HUES6 (cell line): ENCODE data around the gene PPFIBP2.

Experiments used
- H3K27ac ChIP-seq: 2 replicates; pipeline ENCODE4 v1.7.0; 2013; ENCODE audit warnings: low read depth, mild to moderate bottlenecking, low read length, inconsistent platforms
- H3K27me3 ChIP-seq: 2 replicates; pipeline ENCODE4 v1.6.1; 2013; ENCODE audit warnings: low read length; ENCODE audit not compliant: control insufficient read depth, insufficient read depth
- H3K36me3 ChIP-seq: 2 replicates; pipeline ENCODE4 v1.6.1; 2013; ENCODE audit warnings: low read length; ENCODE audit not compliant: control insufficient read depth, insufficient read depth
- H3K4me1 ChIP-seq: 2 replicates; pipeline ENCODE4 v1.6.1; 2013; ENCODE audit warnings: low read length; ENCODE audit not compliant: control insufficient read depth, insufficient read depth
- H3K4me3 ChIP-seq: 2 replicates; pipeline ENCODE4 v1.5.1; 2013; ENCODE audit warnings: low read depth, low read length
- H3K9ac ChIP-seq: one replicate; pipeline ENCODE4 v1.6.1; 2013; ENCODE audit warnings: mild to moderate bottlenecking, low read length
- H3K9me3 ChIP-seq: 2 replicates; pipeline ENCODE4 v1.6.1; 2013; ENCODE audit warnings: low read depth, low read length; ENCODE audit not compliant: control insufficient read depth, insufficient read depth

The PPFIBP2 gene

DNA sequence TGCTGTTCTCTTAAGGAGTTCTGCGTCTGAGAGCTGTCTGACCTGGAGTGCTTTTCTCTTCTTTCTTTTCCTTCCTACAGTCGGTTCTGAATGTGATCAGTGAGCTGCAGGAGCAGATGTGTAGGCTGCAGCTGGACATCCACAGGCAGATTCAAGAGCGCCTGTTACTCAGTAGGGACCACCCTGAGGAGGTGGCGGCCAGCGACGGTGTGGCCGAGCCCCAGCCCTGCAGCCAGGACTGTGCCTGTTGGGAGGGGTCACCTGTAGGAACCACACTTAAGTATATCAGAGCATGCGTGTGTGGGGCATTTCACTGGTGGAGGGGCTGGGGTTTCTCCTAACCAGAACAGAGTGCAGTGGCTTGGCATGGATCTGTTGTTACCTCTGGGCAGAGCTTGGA, 103.2 kb downstream of the PPFIBP2 start:
- Histone ChIP-seq H3K4me1 (peaks cover 35% of the 10 kb centered on the region), H3K4me3 (no peak overlapping the region), H3K9me3 (no peaks in the 10 kb centered on the region)

DNA sequence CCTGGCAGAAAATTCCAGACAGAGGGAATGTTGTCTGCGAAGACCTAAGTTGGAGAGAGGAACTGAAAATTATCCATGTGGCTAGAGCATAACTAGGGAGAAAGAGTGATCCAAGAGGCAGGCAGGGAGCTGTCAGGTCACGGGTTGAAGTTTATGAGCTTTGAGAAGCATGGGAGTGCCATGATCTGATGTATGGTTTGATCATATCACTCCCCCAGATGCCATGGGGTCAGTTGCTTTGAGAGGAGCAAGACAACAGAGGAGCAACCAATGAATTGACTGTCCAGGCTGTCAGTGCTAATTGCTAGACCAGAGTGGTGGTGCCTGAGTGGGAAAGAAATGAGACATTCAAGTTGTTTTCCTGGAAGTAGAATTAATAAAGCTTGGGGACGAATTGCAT, 105.5 kb downstream of the PPFIBP2 start:
- Histone ChIP-seq H3K36me3 (no peaks in the 10 kb centered on the region), H3K4me1 (peaks cover 23% of the 10 kb centered on the region), H3K27me3 (no peaks in the 10 kb centered on the region), H3K27ac (no peak overlapping the region), H3K9ac (no peak overlapping the region), H3K4me3 (no peak overlapping the region), H3K9me3 (no peaks in the 10 kb centered on the region)

More for the DNA sequence above, 103.2 kb downstream of the PPFIBP2 start:
- no peak overlapping the region for H3K9ac ChIP-seq
- no peaks in the 10 kb centered on the region for H3K36me3 ChIP-seq
- no peaks in the 10 kb centered on the region for H3K27me3 ChIP-seq
- H3K27ac ChIP-seq: no peak overlapping the region

DNA sequence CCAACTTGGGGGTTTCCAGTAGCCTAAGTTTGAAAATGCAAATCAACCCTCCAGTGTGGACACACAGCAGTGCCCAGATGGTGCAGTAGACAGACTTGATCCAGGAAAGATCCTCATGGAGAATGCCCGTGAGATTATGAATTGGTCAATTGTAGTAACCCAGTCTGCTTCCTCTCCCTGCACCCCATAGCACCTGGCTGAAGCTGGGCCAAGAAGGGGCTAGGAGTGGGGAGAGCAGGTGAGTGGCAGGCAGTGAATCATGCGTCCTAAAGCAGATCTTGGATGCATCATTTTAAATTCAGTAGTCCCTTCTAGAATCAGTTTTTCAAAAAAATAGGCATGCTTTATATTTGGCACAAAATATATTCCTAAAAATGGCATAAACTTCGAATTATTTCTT, 107.3 kb downstream of the PPFIBP2 start:
- Histone ChIP-seq H3K27ac (no peak overlapping the region; the same call in 1 of the 2 replicates), H3K4me1 (peaks cover 23% of the 10 kb centered on the region), H3K4me3 (0 out of 2 replicates have a peak overlapping the region, but pooled peaks have one; percentile 5), H3K9ac (no peak overlapping the region), H3K36me3 (no peaks in the 10 kb centered on the region), H3K9me3 (no peaks in the 10 kb centered on the region), H3K27me3 (no peaks in the 10 kb centered on the region)

DNA sequence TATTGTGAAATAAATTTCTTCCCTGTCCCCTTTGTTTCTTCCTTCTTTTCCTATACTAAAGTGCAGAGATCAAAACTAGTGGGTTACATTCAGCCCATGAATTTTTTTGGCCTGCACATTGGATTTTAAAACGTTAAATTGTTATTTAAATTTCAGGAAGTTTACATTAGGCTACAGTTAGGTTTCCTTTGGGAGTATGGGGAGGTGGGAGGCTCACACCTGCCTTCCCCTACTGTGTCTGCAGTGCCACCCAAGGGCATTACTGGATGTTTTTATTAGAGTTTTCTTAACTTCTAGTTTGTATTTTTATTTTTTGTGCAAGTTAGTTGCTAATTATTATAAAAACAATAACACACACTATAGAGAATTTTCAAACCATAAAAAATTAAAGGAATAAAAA, 107.8 kb downstream of the PPFIBP2 start:
- no peaks in the 10 kb centered on the region for H3K9me3 ChIP-seq
- H3K4me3 ChIP-seq: 0 out of 2 replicates have a peak overlapping the region, but pooled peaks have one; percentile 5
- H3K27ac ChIP-seq: no peak overlapping the region; the same call in 1 of the 2 replicates
- H3K36me3 ChIP-seq: no peaks in the 10 kb centered on the region
- no peaks in the 10 kb centered on the region for H3K27me3 ChIP-seq
- peaks cover 23% of the 10 kb centered on the region for H3K4me1 ChIP-seq
- H3K9ac ChIP-seq: no peak overlapping the region

DNA sequence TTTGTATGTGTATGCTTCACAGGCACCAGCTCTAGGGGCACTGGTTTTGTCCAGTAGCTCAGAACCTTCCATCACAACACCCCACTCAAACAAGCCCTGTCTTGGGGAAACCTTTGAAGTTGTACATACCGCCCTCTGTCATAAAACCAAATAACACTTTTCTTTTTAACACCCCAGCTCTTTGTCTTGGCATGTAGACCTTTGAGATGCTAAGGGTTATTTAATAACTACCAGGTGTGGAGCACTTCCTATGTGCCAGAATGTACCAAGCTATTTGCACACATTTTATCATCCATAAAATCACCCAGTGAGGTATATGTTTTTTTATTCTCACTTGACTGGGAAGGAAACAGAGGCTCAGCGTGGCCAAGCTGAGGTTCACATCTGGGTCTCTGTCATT, 108.9 kb downstream of the PPFIBP2 start:
- Histone ChIP-seq H3K36me3 (no peaks in the 10 kb centered on the region), H3K27ac (no peak overlapping the region), H3K27me3 (no peaks in the 10 kb centered on the region), H3K9me3 (no peaks in the 10 kb centered on the region), H3K4me3 (no peak overlapping the region), H3K9ac (no peak overlapping the region), H3K4me1 (peaks cover 23% of the 10 kb centered on the region)

DNA sequence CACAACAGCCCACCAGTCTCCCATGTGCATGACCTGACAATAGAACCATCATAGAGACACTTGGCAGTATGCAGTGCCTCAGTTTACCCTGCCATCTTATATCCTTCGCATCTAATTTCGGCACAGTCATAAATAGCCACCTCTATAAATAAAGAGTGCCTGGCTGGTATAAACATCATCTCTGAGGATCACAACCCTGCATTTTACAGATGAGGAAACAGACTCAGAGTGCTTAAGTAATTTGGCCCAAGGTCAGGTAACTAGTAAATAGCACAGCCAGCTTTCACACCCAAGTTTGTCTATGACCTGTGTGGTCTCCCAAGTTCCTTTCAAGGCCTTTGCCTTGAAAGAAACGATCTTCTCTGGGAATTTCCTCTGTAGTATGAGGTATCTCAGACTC, 114.9 kb downstream of the PPFIBP2 start:
- Histone ChIP-seq H3K4me1 (no peaks in the 10 kb centered on the region), H3K9ac (no peak overlapping the region), H3K27ac (no peak overlapping the region), H3K36me3 (peaks cover 4% of the 10 kb centered on the region; the same call in 1 of the 2 replicates), H3K9me3 (no peaks in the 10 kb centered on the region), H3K4me3 (no peak overlapping the region), H3K27me3 (no peaks in the 10 kb centered on the region)

DNA sequence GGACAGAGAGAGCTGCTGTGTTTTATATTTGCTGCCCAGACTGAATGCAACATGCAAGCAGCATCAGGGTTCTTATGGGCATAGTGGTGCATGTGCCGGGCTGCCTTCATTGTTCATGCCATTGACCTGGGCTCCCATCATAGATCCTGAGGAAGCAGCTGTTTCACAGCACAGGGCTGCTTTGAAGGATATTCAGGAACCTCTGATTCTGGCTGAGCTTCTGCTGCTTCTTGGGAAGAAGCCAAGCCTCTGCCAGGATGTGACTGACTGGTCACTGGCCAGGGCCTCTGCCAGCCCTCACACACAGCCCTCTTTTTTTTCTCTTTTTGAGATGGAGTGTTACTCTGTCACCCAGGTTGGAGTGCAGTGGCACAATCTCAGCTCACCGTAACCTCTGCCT, 116.2 kb downstream of the PPFIBP2 start:
- H3K4me1 ChIP-seq: no peaks in the 10 kb centered on the region
- no peak overlapping the region for H3K4me3 ChIP-seq
- H3K27me3 ChIP-seq: no peaks in the 10 kb centered on the region
- no peaks in the 10 kb centered on the region for H3K9me3 ChIP-seq
- H3K9ac ChIP-seq: no peak overlapping the region
- no peak overlapping the region for H3K27ac ChIP-seq
- H3K36me3 ChIP-seq: peaks cover 4% of the 10 kb centered on the region; the same call in 1 of the 2 replicates

DNA sequence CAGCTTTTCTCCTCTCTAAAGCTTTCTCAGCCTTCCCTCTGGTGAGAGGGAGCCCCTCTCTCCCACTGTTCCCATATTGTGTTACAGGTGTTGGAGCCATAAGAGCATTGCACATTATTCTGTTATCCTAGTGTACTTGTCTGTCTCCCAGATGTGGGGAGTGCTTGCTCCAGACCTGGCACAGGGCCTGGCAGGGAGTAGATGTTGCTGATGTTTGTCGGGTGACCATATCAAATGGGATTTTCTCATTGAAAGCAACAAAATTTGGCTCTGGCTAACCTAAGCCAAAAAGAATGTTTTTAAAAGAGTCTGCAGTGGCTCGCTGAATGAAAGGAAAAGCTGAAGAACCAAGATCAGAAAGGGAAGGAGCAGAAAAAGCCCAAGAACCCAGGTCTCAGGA, 118.4 kb downstream of the PPFIBP2 start:
- no peaks in the 10 kb centered on the region for H3K4me1 ChIP-seq
- H3K4me3 ChIP-seq: no peak overlapping the region
- H3K36me3 ChIP-seq: peaks cover 4% of the 10 kb centered on the region; the same call in 1 of the 2 replicates
- H3K27ac ChIP-seq: no peak overlapping the region
- no peak overlapping the region for H3K9ac ChIP-seq
- no peaks in the 10 kb centered on the region for H3K9me3 ChIP-seq
- no peaks in the 10 kb centered on the region for H3K27me3 ChIP-seq

DNA sequence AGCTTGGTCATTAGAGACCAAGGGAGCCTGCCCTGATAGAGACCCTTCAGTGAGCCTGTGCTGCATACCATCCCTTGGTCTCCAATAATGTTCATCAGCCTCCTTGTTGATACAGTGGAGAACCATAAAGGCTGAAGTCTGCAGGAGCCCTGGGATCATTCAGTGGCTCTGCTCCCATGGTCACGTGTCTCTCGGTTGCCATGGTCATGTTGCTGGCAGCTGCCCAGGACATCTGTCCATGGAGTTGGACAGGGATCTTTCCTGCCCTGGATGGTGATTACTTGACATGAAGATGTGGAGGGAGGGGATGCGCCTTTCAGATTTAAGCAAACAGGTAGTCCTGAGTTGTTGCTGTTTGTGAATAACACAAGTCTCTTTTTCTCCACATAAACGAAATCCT, 121.3 kb downstream of the PPFIBP2 start:
- peaks cover 4% of the 10 kb centered on the region; the same call in 1 of the 2 replicates for H3K36me3 ChIP-seq
- H3K27ac ChIP-seq: no peak overlapping the region
- peaks cover 12% of the 10 kb centered on the region; the same call in 1 of the 2 replicates for H3K4me1 ChIP-seq

DNA sequence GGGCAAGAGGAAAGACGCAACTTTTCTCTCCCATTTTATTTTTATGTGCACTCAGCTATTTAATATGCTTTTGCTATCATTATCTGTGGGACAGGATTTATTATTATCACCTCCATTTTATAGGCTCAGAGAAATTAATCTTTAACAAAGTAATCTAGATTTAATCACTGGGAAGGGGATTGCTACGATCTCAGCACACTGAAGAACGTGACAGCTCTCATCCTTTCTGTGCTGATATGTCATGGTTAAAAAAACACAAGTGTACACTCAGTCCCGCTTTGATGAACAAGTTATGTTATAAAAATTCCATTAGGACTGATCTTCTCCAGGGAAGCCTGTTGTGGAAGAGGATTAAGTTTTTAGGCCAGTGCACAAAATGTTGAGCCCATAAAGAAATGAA, 121.9 kb downstream of the PPFIBP2 start:
- Histone ChIP-seq H3K36me3 (peaks cover 4% of the 10 kb centered on the region; the same call in 1 of the 2 replicates), H3K9ac (no peak overlapping the region), H3K27me3 (no peaks in the 10 kb centered on the region), H3K4me1 (peaks cover 12% of the 10 kb centered on the region; the same call in 1 of the 2 replicates), H3K9me3 (no peaks in the 10 kb centered on the region), H3K27ac (no peak overlapping the region), H3K4me3 (no peak overlapping the region)

More for the DNA sequence above, 121.3 kb downstream of the PPFIBP2 start:
- Histone ChIP-seq H3K4me3 (no peak overlapping the region), H3K27me3 (no peaks in the 10 kb centered on the region), H3K9ac (no peak overlapping the region), H3K9me3 (no peaks in the 10 kb centered on the region)

DNA sequence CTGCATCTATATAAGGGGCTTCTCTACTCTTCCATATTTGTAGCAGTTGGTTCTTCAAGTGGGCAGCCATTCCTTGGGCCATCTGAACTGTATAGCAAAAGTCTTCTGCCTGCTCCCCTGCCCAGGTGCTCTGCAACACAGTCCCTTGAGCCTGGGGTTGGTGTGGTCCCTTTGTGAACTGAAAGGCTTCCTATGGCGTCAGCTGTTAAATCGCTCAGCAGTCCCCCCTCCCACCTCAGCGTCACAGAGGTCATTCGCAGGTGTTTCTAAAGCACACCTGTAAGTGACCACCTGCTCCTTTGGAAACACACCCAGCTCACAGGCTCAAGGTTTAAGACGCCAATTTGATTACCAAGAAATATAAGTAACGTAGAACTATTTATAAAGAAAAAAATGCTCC, 122.6 kb downstream of the PPFIBP2 start:
- Histone ChIP-seq H3K9ac (no peak overlapping the region), H3K27ac (no peak overlapping the region), H3K4me1 (peaks cover 12% of the 10 kb centered on the region; the same call in 1 of the 2 replicates), H3K9me3 (no peaks in the 10 kb centered on the region), H3K4me3 (no peak overlapping the region), H3K27me3 (no peaks in the 10 kb centered on the region), H3K36me3 (peaks cover 4% of the 10 kb centered on the region; the same call in 1 of the 2 replicates)
